NB4 (cell line): ENCODE measurements around the gene ENG.

Experiments used
- POLR2A ChIP-seq: IDR thresholded peaks from 2 replicates; pipeline ENCODE4 v1.6.1; 2011; ENCODE audit warnings: mild to moderate bottlenecking; ENCODE audit not compliant: insufficient read length; ENCODE audit errors: extremely low read depth
- TF ChIP-seq, protein P1 (sequence below): IDR thresholded peaks from one replicate; pipeline ENCODE4 v1.5.1; 2012; ENCODE audit warnings: low read depth, low read length

DNA sequence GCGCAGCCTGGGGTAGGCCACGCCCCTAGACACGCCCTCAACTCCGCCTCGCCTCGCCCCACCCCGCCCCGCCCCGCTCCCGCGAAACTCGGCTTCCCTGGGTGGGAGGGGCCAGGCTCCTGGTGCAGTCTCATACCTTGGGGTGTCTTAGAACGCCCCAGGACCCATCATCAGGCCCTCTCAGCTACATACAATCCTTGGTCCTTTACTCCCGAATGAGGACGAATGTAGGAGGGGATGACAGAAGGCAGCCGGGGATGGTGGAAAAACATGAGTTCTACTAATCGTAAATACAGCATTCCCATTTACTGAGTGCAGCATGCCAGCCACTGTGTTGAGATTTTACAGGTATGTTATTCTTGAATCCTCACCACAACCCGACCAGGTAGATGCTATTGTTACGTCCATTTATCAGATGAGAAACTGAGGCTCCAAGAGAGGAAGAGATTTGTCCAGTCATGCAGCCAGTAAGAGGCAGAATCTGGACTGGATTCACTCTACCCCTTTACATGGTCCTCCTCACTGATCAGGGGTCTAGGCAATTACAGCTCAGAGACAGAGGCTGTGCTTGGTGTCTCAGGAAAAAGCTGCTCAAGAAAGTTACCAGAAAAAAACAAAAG is 82.8 kb downstream of the ENG start:
- TF ChIP-seq POLR2A, result no peak
- TF ChIP-seq, protein P1, sequence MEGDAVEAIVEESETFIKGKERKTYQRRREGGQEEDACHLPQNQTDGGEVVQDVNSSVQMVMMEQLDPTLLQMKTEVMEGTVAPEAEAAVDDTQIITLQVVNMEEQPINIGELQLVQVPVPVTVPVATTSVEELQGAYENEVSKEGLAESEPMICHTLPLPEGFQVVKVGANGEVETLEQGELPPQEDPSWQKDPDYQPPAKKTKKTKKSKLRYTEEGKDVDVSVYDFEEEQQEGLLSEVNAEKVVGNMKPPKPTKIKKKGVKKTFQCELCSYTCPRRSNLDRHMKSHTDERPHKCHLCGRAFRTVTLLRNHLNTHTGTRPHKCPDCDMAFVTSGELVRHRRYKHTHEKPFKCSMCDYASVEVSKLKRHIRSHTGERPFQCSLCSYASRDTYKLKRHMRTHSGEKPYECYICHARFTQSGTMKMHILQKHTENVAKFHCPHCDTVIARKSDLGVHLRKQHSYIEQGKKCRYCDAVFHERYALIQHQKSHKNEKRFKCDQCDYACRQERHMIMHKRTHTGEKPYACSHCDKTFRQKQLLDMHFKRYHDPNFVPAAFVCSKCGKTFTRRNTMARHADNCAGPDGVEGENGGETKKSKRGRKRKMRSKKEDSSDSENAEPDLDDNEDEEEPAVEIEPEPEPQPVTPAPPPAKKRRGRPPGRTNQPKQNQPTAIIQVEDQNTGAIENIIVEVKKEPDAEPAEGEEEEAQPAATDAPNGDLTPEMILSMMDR, result no peak
